ENCODE data around the gene DHRS3.

DNA sequence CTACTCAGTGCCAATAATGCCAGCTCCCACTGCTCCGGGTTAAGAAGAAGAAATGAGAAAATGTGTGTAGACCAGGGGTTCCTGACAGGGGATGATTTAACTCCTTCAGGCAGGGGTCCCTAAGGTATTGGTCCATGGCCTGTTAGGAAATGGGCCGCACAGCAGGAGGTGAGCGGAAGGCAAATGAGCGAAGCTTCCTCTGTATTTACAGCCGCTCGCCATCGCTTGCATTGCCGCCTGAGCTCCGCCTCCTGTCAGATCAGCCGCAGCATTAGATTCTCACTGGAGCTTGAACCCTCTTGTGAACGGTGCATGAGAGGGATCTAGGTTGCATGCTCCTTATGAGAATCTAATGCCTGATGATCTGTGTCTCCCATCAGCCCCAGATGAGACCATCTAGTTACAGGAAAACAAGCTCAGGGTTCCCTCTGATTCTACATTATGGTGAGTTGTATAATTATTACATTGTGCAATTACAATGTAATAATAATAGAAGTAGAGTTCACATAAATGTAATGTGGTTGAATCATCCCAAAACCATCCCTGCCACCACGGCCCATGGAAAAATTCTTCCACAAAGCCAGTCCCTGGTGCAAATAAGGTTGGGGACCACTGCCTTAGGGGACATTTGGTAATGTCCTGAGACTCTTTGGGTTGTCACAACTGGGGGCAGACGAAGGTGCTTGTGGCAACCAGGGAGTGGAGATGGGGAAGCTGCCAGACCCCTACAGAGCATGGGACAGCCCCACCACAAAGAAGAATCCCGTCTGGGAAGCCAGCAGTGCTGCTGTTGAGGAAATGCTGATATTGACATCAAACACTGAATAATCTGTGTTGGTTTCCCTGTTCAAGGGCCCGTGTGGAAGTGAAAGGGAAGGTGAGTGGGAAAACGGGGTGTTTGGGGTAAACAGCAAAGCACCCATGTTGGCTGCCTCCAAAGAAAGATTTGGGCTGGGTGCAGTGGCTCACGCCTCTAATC is 60.8 kb downstream of the DHRS3 start:
- no peak for TF ChIP-seq POLR2A (IDR thresholded peaks at IDR 0.05)
- TF ChIP-seq EP300 (IDR thresholded peaks at IDR 0.05), result no peak
